Thyroid gland (tissue), 4 donors: ENCODE results near the gene TRIM27. TPM values are rescaled to one million over a fixed set of nuclear protein-coding genes. Genes with fewer than 3 reads are reported as not detected.
A peak's percentile ranks its signal among the peaks of the same experiment; 100 is the strongest.

Experiments used
- DNase-seq, 2 donors: peaks; one replicate each; pipeline ENCODE4 v3.0.0-alpha.2; 2019
- H3K27ac ChIP-seq, 3 donors: fragments of 200-600 bp; sonication (generic); 1 replicate in 2 of 3; 2 replicates in 1 of 3; pipeline ENCODE4 v1.5.1; 2016 to 2019; ENCODE audit warnings: mild to moderate bottlenecking in 1 of 3, moderate library complexity in 1 of 3
- H3K27me3 ChIP-seq: fragments of 200-600 bp; sonication (generic); one replicate; pipeline ENCODE4 v1.5.1; 2019
- H3K36me3 ChIP-seq, 2 donors: fragments of 200-600 bp; sonication (generic); one replicate each; pipeline ENCODE4 v1.5.1; 2016 to 2019
- H3K4me1 ChIP-seq, 2 donors: fragments of 200-600 bp; sonication (generic); one replicate each; pipeline ENCODE4 v1.5.1; 2017 to 2019
- H3K4me3 ChIP-seq, 3 donors: fragments of 200-600 bp; sonication (generic); replicated peaks in 1 of 3; 1 replicate in 2 of 3; 2 replicates in 1 of 3; pipeline ENCODE4 v1.5.1; 2016; ENCODE audit warnings: mild to moderate bottlenecking in 1 of 3
- H3K9me3 ChIP-seq: fragments of 200-600 bp; sonication (generic); one replicate; pipeline ENCODE4 v1.5.1; 2017
- CTCF ChIP-seq, 6 experiments: fragments of 200-600 bp in 3 of 6; fragments of 450-650 bp in 3 of 6; sonication (generic) in 3 of 6; IDR thresholded peaks; one replicate each; pipeline ENCODE4 v1.5.1; 2016 to 2019; ENCODE audit warnings: antibody characterized with exemption in 6 of 6, mild to moderate bottlenecking in 2 of 6, inconsistent platforms in 1 of 6, moderate library complexity in 1 of 6
- POLR2A ChIP-seq, 2 donors: fragments of 450-650 bp; IDR thresholded peaks; one replicate each; pipeline ENCODE4 v1.6.1; 2017; ENCODE audit warnings: antibody characterized with exemption in 2 of 2, mild to moderate bottlenecking in 2 of 2, moderate library complexity in 1 of 2
- WGBS, 2 donors: methylation state at CpG; one replicate each; pipeline ENCODE4 v1.1.5; 2017; 5-methylcytosine and 5-hydroxymethylcytosine counted together
- intact Hi-C: fragments of 100-400 bp; cut with DNase I; formaldehyde crosslinking; loops from one replicate; pipeline ENCODE4 v1.15.1; 2023
- total RNA-seq, 4 donors: library from RNA; depleted of rRNA; stranded (reverse); fragments of >200 nt; gene quantifications; one replicate each; pipeline ENCODE4 v1.2.3, GENCODE V29; 2016

The TRIM27 gene
- total RNA-seq, 4 donors from 2014 or later, result 57.1 to 73.2 (median 66.7) TPM

GRCh38 chr6:28941684-28942448 is 18.1 kb upstream of the TRIM27 start:
- 8 to 9% methylated on average over 13 of the region's 13 CpGs for WGBS, 2 donors

GRCh38 chr6:28940858-28941683 is 17.3 kb upstream of the TRIM27 start:
- Histone ChIP-seq H3K27ac (peak overlapping the region; percentile 63 to 86 (median 82)), H3K4me3 (peak overlapping the region in 2 of 3 donors; percentile 39 to 47), H3K9me3 (no peaks in the 10 kb centered on the region), H3K36me3 (no peaks in the 10 kb centered on the region), H3K27me3 (no peaks in the 10 kb centered on the region), H3K4me1 (peaks cover 5 to 7% of the 10 kb centered on the region in 2 donors)
- DNase-seq, result peak; percentile 75 to 77
- intact Hi-C loops, result loop anchor here (5.0 kb wide), 1 partner anchor 41 kb away; no protein-coding TSS in a partner anchor
- no peak for TF ChIP-seq POLR2A (IDR thresholded peaks at IDR 0.05)
- TF ChIP-seq CTCF (IDR thresholded peaks at IDR 0.05), result no peak
- WGBS, 2 donors, result 1% methylated on average over 28 of the region's 28 CpGs

More at GRCh38 chr6:28941684-28942448, 18.1 kb upstream of the TRIM27 start:
- peak overlapping the region in 1 of 3 donors; percentile 39 for H3K4me3 ChIP-seq
- no peaks in the 10 kb centered on the region for H3K27me3 ChIP-seq
- no peaks in the 10 kb centered on the region for H3K36me3 ChIP-seq
- no peaks in the 10 kb centered on the region for H3K9me3 ChIP-seq
- TF ChIP-seq CTCF (IDR thresholded peaks at IDR 0.05) (no peak), POLR2A (IDR thresholded peaks at IDR 0.05) (no peak)
- DNase-seq, result no peak
- intact Hi-C loops, result loop anchor here (5.0 kb wide), 1 partner anchor 40 kb away; no protein-coding TSS in a partner anchor
- peaks cover 5 to 9% of the 10 kb centered on the region in 2 donors for H3K4me1 ChIP-seq
- H3K27ac ChIP-seq, result peak overlapping the region in 1 of 3 donors; percentile 82

GRCh38 chr6:28940294-28940857 is 16.6 kb upstream of the TRIM27 start:
- DNase-seq, result peak; percentile 57 to 66
- H3K4me3 ChIP-seq, result peak overlapping the region in 2 of 3 donors; percentile 39 to 47
- H3K9me3 ChIP-seq, result no peaks in the 10 kb centered on the region
- H3K27me3 ChIP-seq, result no peaks in the 10 kb centered on the region
- no peaks in the 10 kb centered on the region for H3K36me3 ChIP-seq
- TF ChIP-seq POLR2A (IDR thresholded peaks at IDR 0.05), result no peak
- no peak for TF ChIP-seq CTCF (IDR thresholded peaks at IDR 0.05)
- intact Hi-C loops, result loop anchor here (5.0 kb wide), 1 partner anchor 42 kb away; no protein-coding TSS in a partner anchor
- 1 to 2% methylated on average over 17 of the region's 17 CpGs for WGBS, 2 donors
- H3K4me1 ChIP-seq, result peaks cover 5 to 7% of the 10 kb centered on the region in 2 donors
- peak overlapping the region; percentile 63 to 86 (median 82) for H3K27ac ChIP-seq

GRCh38 chr6:28933069-28933468 is 9.3 kb upstream of the TRIM27 start:
- Histone ChIP-seq H3K36me3 (no peaks in the 10 kb centered on the region), H3K27me3 (no peaks in the 10 kb centered on the region), H3K4me3 (no peak overlapping the region), H3K27ac (no peak overlapping the region), H3K9me3 (no peaks in the 10 kb centered on the region), H3K4me1 (no peaks in the 10 kb centered on the region)
- WGBS, 2 donors, result 86 to 90% methylated on average over 7 of the region's 7 CpGs
- intact Hi-C loops, result no loop called here
- no peak for DNase-seq
- no peak for TF ChIP-seq POLR2A (IDR thresholded peaks at IDR 0.05)
- TF ChIP-seq CTCF (IDR thresholded peaks at IDR 0.05), result no peak
